Measurements from ENCODE around the gene SHC2.

The SHC2 gene

DNA sequence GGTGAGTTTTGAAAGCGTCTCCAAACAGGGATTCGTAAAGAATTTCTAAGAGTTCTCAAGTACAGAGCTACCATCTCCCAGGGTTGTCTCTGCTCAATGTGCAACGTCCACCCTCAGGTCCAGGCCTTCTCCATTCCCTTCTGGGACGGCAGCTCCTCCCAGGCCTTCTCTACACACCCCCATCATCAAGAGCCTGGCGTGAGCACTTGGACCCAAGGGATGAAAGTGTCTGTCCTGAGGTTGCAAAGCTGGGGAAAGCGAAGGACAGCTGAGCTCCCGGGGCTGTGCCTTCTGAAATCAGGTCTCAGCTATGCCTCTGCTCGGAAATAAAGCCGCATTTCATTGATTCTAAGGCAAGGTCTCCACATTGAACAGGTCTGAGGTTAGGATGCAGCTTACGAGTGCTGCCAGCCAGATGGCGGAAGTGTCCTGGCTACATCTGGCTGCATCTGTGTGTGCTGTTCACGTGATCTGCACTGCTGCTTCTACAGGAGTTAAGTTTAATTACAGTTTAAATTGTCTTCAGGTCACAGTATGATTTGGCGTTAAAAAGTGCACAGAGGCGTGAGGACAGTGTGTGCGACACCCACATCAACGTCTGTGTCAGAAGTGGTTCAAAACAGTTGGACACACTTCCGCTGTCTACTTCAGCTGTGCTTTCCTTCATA is 89.2 kb downstream of the SHC2 start:
- DNase-seq (ENCODE audit: low spot score) = no peak

DNA sequence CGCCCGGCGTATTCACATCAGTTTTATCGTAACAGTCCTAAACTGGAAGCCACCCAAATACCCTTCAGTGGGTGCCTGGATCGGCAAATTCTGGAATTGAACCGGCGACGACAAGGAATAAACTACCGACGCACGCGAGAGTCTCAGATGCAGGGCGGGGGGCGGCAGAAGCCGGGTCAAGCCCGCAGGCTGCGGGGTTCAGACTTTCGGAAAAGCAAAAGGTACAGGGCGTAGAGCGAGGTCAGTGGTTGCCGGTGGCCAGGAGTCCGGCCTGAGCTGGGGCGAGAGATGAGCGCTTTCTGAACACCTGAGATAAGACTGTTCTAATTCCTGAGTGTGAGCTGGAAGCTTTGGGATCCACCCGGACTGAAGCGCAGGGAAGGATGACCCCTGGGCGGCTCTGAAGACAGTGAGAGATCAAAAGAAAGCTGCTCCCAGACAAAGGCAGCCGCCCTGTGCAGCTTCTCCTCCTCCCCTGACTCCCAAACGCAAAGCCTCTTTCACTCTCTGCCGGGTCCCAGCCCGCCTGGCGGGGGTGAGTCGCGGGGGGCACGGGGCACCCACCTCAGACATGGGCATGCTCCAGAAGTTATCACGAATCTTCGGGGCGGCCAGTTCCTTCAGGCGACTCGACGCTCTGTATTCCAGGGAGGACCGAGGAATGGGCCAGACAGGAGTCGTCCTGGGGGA is 90.0 kb downstream of the SHC2 start:
- DNase-seq (ENCODE audit: low spot score) = no peak

DNA sequence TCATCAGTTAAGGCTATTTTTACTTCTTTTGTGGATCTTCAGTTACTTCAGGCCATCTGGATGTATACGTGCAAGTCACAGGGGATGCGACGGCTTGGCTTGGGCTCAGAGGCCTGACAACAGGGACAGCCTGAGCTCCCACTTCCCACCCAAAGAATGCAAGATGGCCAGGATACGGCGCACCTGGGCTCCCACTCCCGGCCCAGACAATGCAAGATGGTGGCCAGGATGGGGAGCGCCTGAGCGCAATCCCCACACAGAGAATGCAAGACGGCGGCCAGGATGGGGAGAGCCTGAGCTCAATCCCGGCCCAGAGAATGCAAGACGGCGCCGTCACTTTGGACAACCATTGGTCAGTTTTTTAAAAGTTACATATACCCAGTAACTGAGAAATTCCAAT is 91.0 kb downstream of the SHC2 start:
- DNase-seq (ENCODE audit: low spot score) = no peak

DNA sequence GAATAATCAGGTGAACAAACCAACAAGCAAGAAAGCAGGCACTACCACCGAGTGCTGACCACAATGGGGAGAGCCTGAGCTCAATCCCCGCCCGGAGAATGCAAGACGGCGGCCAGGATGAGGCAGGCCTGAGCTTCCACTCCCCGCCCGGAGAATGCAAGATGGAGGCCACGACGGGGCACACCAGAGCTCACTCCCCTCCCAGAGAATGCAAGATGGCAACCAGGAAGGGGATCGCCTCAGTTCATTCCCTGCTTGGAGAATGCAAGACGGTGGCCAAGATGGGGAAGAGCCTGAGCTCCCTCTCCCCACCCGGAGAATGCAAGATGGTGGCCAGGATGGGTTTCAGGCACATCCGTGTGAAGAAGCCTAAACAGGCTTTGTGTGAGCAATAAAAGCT is 91.6 kb downstream of the SHC2 start:
- DNase-seq (ENCODE audit: low spot score) = no peak

DNA sequence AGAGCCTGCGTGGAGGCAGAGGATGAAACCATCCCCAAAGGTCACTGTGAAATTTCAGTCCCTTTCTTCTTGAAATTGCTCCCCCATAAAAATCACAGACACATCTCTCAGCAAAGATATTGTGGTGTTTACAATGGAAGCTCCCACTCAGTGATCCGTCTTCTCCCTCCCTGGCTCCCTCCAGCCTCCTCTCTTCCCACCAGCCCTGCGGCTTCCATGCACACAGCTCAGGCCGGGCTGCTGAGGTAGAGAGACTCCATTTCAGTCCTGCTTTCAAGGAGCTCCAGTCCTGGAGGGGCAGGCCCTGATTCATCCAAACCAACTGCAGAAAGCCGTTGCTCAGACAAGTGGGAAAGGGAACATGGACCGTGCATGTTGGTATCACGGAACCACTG is 92.2 kb downstream of the SHC2 start:
- no peak for DNase-seq (ENCODE audit: low spot score)

DNA sequence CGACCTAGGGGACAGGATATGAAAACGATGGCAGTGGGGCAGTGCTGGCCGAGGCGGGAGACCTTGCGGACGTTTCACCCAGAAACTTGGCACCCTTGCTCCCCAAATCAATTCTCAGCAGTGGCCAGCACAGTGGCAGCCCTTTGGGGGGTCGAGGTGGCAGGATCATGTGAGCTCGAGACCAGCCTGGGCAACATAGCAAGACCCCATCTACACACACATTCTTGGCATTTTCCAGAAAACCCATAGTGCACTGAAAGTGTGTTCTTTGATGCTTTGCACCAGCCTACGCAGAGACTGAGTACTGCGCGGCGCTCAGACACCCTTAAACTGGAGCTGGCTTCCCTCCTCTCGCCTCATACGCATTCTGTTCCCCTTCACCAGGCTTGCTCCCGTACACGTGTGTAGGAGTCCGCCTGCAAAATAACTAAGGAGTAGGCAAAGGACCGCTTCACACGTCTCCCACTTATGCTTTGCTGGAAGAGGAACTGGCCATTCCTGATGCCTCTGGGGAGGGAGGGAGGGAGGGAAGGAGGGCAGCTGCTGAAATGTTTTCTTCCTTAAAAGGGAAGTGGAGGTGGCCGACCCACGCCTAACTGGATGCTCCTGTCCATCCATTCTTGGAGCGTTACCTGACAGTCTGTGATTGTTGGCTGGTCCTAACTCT is 92.7 kb downstream of the SHC2 start:
- no peak for DNase-seq (ENCODE audit: low spot score)

DNA sequence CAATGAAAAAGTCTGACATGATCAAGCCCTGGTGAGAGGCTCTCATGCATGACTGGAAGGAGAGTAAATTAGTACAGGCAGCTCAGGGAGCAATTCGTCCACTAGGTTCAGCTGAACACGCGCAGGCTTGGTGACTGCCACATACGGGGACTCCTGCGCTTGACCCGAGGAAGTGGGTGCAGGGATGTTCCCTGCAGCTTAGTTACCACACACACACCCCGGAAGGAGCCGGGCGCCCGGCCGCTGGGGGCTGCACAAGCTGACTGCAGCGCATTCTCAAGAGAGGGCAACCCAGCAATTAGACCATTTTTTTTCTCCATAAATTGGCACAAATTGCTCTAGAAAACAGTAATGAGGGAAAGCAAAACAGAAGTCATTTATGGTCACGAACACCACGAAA is 93.3 kb downstream of the SHC2 start:
- DNase-seq (ENCODE audit: low spot score) = no peak

DNA sequence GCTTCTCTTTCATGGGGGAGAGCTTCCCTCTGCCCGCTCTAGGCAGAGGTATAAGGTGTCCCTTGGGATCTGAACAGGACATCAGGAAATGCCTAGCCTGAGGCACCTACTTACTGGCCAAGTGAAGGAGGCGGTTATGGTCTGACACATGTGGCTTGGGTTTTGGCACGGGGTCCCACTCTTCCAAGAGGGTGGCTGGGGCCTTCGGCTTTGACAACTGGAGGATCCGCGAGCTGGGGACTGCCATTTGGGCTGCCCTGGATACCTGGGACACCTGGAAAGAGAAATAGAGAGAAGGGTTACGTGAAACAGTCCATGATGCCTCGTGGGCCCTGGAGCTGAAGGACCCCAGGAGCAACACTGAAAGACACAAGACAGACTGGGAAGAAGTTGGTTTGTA is 93.9 kb downstream of the SHC2 start:
- DNase-seq (ENCODE audit: low spot score) = no peak

Measured in cerebellar cortex (tissue), 1 donor.